SU-DHL-6 (cell line): ENCODE measurements around the gene KIFC3.

Experiments
- H2AFZ ChIP-seq: fragments of 200-600 bp; sonication (generic); 2 replicates; pipeline ENCODE4 v1.6.1; 2014; ENCODE audit warnings: low read depth, mild to moderate bottlenecking, moderate library complexity, mixed read lengths, antibody characterized with exemption, low read length; ENCODE audit not compliant: severe bottlenecking
- H3F3A ChIP-seq: fragments of 200-600 bp; shearing (Covaris generic); 2 replicates; pipeline ENCODE4 v1.6.0; 2016; ENCODE audit warnings: antibody characterized with exemption, mild to moderate bottlenecking; ENCODE audit not compliant: insufficient read depth
- H3K27ac ChIP-seq: fragments of 200-600 bp; sonication (generic); 2 replicates; pipeline ENCODE4 v1.5.1; 2016; ENCODE audit warnings: low read depth, mild to moderate bottlenecking, low read length, moderate library complexity, mixed read lengths
- H3K27me3 ChIP-seq: fragments of 200-600 bp; sonication (generic), shearing (Covaris generic); 2 replicates; pipeline ENCODE4 v1.6.0; 2014; ENCODE audit warnings: mild to moderate bottlenecking, low read length
- H3K36me3 ChIP-seq: fragments of 200-600 bp; sonication (generic); 2 replicates; pipeline ENCODE4 v1.6.1; 2014; ENCODE audit warnings: mild to moderate bottlenecking, low read length, mixed read lengths
- H3K4me2 ChIP-seq: fragments of 300-600, 200-600 bp; shearing (Covaris generic), sonication (generic); 2 replicates; pipeline ENCODE4 v1.6.0; 2014; ENCODE audit warnings: low read length, low read depth, mild to moderate bottlenecking; ENCODE audit not compliant: poor library complexity, severe bottlenecking
- H3K4me3 ChIP-seq: fragments of 200-600 bp; sonication (generic); 2 replicates; pipeline ENCODE4 v1.5.1; 2014; ENCODE audit warnings: antibody characterized with exemption, low read length, mild to moderate bottlenecking, mixed read lengths; ENCODE audit not compliant: insufficient read depth, poor library complexity, severe bottlenecking
- H3K79me2 ChIP-seq: fragments of 200-600 bp; sonication (generic); 2 replicates; pipeline ENCODE4 v1.6.1; 2014; ENCODE audit warnings: mild to moderate bottlenecking, low read length, moderate library complexity; ENCODE audit not compliant: insufficient read depth
- H3K9ac ChIP-seq: fragments of 200-600 bp; sonication (generic); 2 replicates; pipeline ENCODE4 v1.7.0; 2014; ENCODE audit warnings: mild to moderate bottlenecking, low read length
- H3K9me2 ChIP-seq: fragments of 200-600 bp; sonication (generic); replicated peaks from 2 replicates; pipeline ENCODE4 v1.6.1; 2014; ENCODE audit warnings: low read length; ENCODE audit not compliant: insufficient read depth
- H3K9me3 ChIP-seq: fragments of 200-600 bp; sonication (generic); 2 replicates; pipeline ENCODE4 v1.6.1; 2014; ENCODE audit warnings: low read length, mixed read lengths; ENCODE audit not compliant: insufficient read depth
- H4K20me1 ChIP-seq: fragments of 200-600 bp; sonication (generic); 2 replicates; pipeline ENCODE4 v1.6.1; 2014; ENCODE audit warnings: low read depth, mild to moderate bottlenecking, antibody characterized with exemption, low read length, moderate library complexity, mixed read lengths
- CTCF ChIP-seq: fragments of 200-600 bp; sonication (generic); IDR thresholded peaks from one replicate; pipeline ENCODE4 v1.5.1; 2017; ENCODE audit warnings: antibody characterized with exemption, mild to moderate bottlenecking, low read length, moderate library complexity; ENCODE audit not compliant: insufficient read depth, poor library complexity, severe bottlenecking
- EZH2phosphoT487 ChIP-seq: fragments of 200-600 bp; sonication (generic), shearing (Covaris generic); conservative IDR thresholded peaks from 2 replicates; pipeline ENCODE4 v1.6.1; 2018; ENCODE audit warnings: mild to moderate bottlenecking, antibody characterized with exemption, low read length, moderate library complexity, mixed read lengths

Gene KIFC3

GRCh38 chr16:57822856-57823255 is 20.6 kb upstream of the KIFC3 start:
- H3F3A ChIP-seq, result no peaks in the 10 kb centered on the region
- no peak overlapping the region for H3K4me3 ChIP-seq
- H3K27me3 ChIP-seq, result no peaks in the 10 kb centered on the region
- no peak overlapping the region for H3K4me2 ChIP-seq
- TF ChIP-seq CTCF (no peak), EZH2phosphoT487 (no peak)
- no peak overlapping the region for H3K27ac ChIP-seq
- no peaks in the 10 kb centered on the region for H3K9me3 ChIP-seq
- H2AFZ ChIP-seq, result no peak overlapping the region
- no peaks in the 10 kb centered on the region for H3K9me2 ChIP-seq
- no peaks in the 10 kb centered on the region for H4K20me1 ChIP-seq
- no peaks in the 10 kb centered on the region for H3K79me2 ChIP-seq
- no peaks in the 10 kb centered on the region for H3K36me3 ChIP-seq
- H3K9ac ChIP-seq, result no peak overlapping the region

DNA sequence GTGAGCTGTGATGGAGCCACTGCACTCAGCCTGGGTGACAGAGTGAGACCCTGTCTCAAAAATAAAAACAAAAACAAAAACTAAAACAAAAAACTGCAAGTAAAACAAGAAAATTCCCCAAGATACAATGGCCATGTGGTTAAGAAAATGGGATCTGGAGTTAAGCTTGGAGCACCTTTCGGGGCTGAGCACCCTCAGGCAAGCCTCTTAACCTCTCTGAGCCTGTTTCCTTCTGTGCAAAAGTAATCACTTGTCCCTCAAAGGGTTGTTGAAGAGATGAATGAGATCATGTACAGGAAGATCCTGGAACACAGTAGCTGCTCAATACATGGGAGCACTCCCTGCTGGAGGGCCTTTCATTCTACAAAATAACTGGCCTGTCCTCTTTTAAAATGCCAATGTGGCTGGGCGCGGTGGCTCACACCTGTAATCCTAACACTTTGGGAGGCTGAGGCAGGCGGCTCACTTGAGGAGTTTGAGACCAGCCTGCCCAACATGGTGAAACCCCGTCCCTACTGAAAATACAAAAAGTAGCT is 19.8 kb upstream of the KIFC3 start:
- no peak for TF ChIP-seq CTCF
- no peak for TF ChIP-seq EZH2phosphoT487
- no peaks in the 10 kb centered on the region for H3K36me3 ChIP-seq
- no peaks in the 10 kb centered on the region for H3K9me3 ChIP-seq
- H3K27ac ChIP-seq, result no peak overlapping the region
- H3K79me2 ChIP-seq, result no peaks in the 10 kb centered on the region
- no peaks in the 10 kb centered on the region for H4K20me1 ChIP-seq
- H3K4me2 ChIP-seq, result no peak overlapping the region
- H3K4me3 ChIP-seq, result no peak overlapping the region
- no peaks in the 10 kb centered on the region for H3K9me2 ChIP-seq
- no peaks in the 10 kb centered on the region for H3K27me3 ChIP-seq
- H2AFZ ChIP-seq, result no peak overlapping the region
- H3F3A ChIP-seq, result no peaks in the 10 kb centered on the region
- H3K9ac ChIP-seq, result no peak overlapping the region

DNA sequence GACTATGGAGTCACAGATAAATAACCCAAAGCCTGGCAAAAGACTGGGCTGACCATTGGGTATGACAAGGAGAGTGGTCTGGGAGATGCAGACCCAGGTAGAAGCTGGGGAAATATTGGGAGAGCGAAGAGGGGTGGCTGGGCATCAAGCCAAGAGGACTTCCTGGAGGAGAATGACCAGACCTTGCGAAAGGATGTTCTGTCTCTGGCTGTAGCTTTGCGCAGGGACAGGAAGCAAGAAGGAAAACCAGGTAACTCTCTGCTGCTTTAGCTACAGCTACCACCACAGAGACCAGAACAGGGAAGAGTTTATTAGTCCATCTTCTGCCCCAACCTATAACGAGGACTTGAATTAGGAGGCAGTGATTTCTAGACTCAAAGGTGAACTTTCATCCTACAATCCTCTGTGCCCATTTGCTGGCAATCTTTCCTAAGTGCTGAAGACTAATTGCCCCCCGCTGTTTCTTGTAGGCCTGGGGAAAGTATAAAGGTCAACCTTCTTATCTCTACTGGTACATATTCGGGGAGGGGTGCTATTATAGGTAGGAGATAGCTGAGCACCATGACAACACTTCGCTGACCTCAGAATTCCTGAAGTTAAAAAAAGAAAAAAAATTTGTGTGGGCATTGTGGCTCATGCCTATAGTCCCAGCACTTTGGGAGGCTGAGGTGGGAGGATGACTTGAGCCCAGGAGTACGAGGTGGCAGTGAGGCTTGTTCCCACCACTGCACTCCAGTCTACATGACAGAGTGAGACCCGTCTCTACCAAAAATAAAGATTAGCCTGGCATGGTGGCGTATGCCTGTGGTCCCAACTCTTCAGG is 19.1 kb upstream of the KIFC3 start:
- H3K27ac ChIP-seq, result no peak overlapping the region
- H3K27me3 ChIP-seq, result no peaks in the 10 kb centered on the region
- H4K20me1 ChIP-seq, result no peaks in the 10 kb centered on the region
- no peak overlapping the region for H3K9ac ChIP-seq
- no peaks in the 10 kb centered on the region for H3K79me2 ChIP-seq
- H3K36me3 ChIP-seq, result no peaks in the 10 kb centered on the region
- no peaks in the 10 kb centered on the region for H3K9me2 ChIP-seq
- no peaks in the 10 kb centered on the region for H3K9me3 ChIP-seq
- no peak for TF ChIP-seq CTCF
- no peak for TF ChIP-seq EZH2phosphoT487
- H3K4me3 ChIP-seq, result no peak overlapping the region
- no peaks in the 10 kb centered on the region for H3F3A ChIP-seq
- no peak overlapping the region for H3K4me2 ChIP-seq
- H2AFZ ChIP-seq, result no peak overlapping the region
